Stimulated activated naive B cell treated with anti-CD40 and anti-IgM and Interleukin-4, amounts not matched to agents 10 μg/mL and 1 μg/mL and 100 μg/mL, for 72 hours (primary cell): ENCODE results near the gene YWHAQ.
A peak's percentile ranks its signal among the peaks of the same experiment; 100 is the strongest.
"Not testable (repeated sequence)": the region's sequence is repeated elsewhere in the genome, so short reads cannot be mapped to it uniquely, and the experiment has no call there.

Source experiments
- ATAC-seq, 2 donors: fragments of 150-1000 bp; cut with Tn5 transposase; replicated peaks; 2 replicates each; pipeline ENCODE4 v1.10.0; 2021; ENCODE audit warnings: moderate library complexity in 1 of 2
- DNase-seq: peaks from one replicate; pipeline ENCODE4 v3.0.0; 2021
- H3K27ac Mint-ChIP-seq: one replicate; pipeline ENCODE4 v1.8.0; 2022; ENCODE audit warnings: mild to moderate bottlenecking, mixed read lengths
- H3K27me3 Mint-ChIP-seq, 2 donors: one replicate each; pipeline ENCODE4 v1.8.0; 2022; ENCODE audit warnings: mixed read lengths in 2 of 2
- H3K36me3 Mint-ChIP-seq, 2 donors: one replicate each; pipeline ENCODE4 v1.8.0; 2022; ENCODE audit warnings: mixed read lengths in 2 of 2, mild to moderate bottlenecking in 1 of 2
- H3K4me1 Mint-ChIP-seq, 2 donors: one replicate each; pipeline ENCODE4 v1.8.0; 2022; ENCODE audit warnings: mixed read lengths in 2 of 2, mild to moderate bottlenecking in 1 of 2
- H3K4me3 Mint-ChIP-seq, 2 donors: one replicate each; pipeline ENCODE4 v1.8.0; 2022; ENCODE audit warnings: mild to moderate bottlenecking in 2 of 2, mixed read lengths in 2 of 2, moderate library complexity in 1 of 2
- H3K9me3 Mint-ChIP-seq, 2 donors: one replicate each; pipeline ENCODE4 v1.8.0; 2022; ENCODE audit warnings: mixed read lengths in 2 of 2, mild to moderate bottlenecking in 1 of 2

Gene YWHAQ

DNA sequence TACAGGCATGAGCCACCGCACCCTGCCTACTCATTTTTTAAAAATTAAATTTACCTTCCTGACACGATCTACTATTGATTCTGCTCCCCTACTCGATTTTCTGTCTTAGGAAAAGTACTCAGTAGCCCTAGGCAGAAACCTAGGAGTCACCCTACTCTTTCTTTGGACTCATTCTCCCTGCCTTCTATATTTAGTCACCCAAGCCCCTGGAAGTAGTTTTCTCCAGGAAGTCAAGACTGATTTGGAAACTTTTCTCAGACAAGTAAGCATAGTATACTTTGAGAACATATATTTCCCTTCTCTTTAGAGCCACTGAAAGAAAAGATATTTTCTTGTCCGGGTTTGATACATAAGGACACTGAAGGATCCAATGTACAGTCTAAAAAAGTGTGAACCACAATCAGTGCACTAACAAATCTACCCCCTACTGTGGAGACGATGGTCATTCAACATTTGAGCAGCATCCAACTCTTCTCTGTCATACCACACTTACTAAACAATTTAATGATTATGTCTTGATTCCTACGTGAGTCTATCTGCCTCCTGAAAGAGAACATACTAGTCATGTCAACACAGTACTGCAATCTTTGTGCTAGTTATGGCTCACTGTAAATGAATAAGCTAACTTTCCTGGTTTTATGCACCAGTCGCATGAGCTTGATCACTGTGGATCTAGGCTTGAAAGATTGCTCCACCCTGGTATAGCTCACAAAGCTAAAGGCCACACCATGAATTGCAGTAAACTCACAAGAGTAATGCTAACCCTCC lies 19.8 kb downstream of the YWHAQ start:
- peaks cover 0 to 3% of the 10 kb centered on the region in 2 donors for H3K9me3 Mint-ChIP-seq
- H3K27ac Mint-ChIP-seq: peak overlapping the region; percentile 27
- H3K4me3 Mint-ChIP-seq: no peak overlapping the region
- peaks cover 24 to 47% of the 10 kb centered on the region in 2 donors for H3K36me3 Mint-ChIP-seq
- peaks cover 43 to 92% of the 10 kb centered on the region in 2 donors for H3K4me1 Mint-ChIP-seq
- H3K27me3 Mint-ChIP-seq: no peaks in the 10 kb centered on the region
- DNase-seq (no peak), ATAC-seq (no peak)

DNA sequence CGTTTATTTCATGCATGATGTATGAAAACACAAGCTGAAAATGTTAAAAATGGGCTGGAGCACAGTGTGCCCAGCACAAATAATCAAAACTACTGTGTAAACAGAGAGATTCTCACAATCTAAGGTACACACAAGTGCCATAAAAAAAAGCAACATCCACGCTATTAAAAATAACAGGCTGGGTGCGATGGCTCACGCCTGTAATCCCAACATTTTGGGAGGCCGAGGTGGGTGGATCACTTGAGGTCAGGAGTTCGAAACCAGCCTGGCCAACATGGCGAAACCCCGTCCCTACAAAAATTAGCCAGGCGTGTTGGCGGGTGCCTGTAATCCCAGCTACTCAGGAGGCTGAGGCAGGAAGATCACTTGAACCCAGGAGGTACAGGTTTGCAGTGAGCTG lies 22.3 kb downstream of the YWHAQ start:
- DNase-seq, H3K27me3 Mint-ChIP-seq: not testable (repeated sequence)
- H3K27ac Mint-ChIP-seq: peak overlapping the region; percentile 71

DNA sequence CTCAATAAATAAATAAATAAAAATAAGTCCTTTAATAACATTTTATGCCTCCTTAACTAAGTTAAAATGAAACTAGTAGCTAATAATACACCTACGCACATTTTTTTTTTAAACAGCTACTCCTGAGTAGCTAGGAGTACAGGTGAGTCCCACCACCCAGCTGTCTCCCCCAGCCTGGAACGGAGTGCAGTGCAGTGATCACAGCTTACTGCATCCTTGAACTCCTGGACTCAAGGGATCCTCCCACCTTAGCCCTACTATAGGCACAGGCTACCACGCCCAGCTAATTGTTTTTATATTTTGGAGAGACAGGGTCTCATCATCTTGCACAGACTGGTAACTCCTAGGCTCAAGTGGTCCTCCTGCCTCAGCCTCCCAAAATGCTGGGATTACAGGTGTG lies 28.4 kb downstream of the YWHAQ start:
- H3K27me3 Mint-ChIP-seq: no peaks in the 10 kb centered on the region
- peaks cover 8 to 14% of the 10 kb centered on the region in 2 donors for H3K9me3 Mint-ChIP-seq
- peaks cover 44 to 53% of the 10 kb centered on the region in 2 donors for H3K36me3 Mint-ChIP-seq
- no peak overlapping the region for H3K4me3 Mint-ChIP-seq
- DNase-seq (no peak), ATAC-seq (no peak)
- no peak overlapping the region for H3K27ac Mint-ChIP-seq
- peaks cover 16 to 50% of the 10 kb centered on the region in 2 donors for H3K4me1 Mint-ChIP-seq

More for the DNA sequence above, 22.3 kb downstream of the YWHAQ start:
- H3K9me3 Mint-ChIP-seq, ATAC-seq: not testable (repeated sequence)
- Mint-ChIP-seq H3K4me1 (peaks cover 33 to 85% of the 10 kb centered on the region in 2 donors), H3K36me3 (peaks cover 27 to 42% of the 10 kb centered on the region in 2 donors), H3K4me3 (peak overlapping the region; percentile 81 to 82)

DNA sequence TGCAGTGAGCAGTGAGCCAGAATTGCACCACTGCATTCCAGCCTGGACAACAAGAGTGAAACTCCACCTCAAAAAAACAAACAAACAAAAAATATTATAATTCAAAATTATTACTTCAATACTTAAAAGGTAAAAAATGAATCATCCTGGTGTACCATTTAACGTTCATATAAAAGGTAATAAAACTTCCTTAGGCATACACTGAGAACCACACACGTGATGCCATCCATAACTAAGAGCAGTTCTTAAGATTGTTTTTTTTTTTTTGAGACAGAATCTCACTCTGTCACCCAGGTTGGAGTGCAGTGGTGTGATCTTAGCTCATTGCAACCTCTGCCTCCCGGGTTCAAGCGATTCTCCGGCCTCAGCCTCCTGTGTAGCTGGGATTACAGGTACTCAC lies 29.4 kb downstream of the YWHAQ start:
- H3K9me3 Mint-ChIP-seq: peaks cover 8 to 14% of the 10 kb centered on the region in 2 donors
- H3K27ac Mint-ChIP-seq: no peak overlapping the region
- no peak overlapping the region for H3K4me3 Mint-ChIP-seq
- peaks cover 42 to 51% of the 10 kb centered on the region in 2 donors for H3K36me3 Mint-ChIP-seq
- no peaks in the 10 kb centered on the region for H3K27me3 Mint-ChIP-seq
- peaks cover 20 to 54% of the 10 kb centered on the region in 2 donors for H3K4me1 Mint-ChIP-seq
- no peak for ATAC-seq
- no peak for DNase-seq

DNA sequence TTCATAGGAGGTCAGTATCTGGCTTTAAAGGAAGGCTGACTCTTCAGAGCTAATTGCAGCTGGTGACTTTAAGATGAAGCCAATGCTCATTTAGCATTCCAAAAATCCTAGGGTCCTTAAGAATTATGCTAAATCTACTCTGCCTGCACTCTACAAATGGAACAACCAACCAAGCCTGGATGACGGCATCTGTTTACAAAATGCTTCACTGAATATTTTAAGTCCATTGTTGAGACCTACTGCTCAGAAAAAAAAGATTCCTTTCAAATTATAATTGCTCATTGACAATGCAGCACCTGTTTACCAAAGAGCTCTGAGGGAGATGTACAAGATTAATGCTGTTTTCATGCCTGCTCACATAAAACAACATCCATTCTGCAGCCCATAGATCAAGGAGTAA lies 31.4 kb downstream of the YWHAQ start:
- peak overlapping the region; percentile 52 for H3K27ac Mint-ChIP-seq
- ATAC-seq (no peak), DNase-seq (no peak)
- no peak overlapping the region for H3K4me3 Mint-ChIP-seq
- H3K27me3 Mint-ChIP-seq: no peaks in the 10 kb centered on the region
- H3K9me3 Mint-ChIP-seq: peaks cover 8 to 14% of the 10 kb centered on the region in 2 donors
- peaks cover 36 to 39% of the 10 kb centered on the region in 2 donors for H3K36me3 Mint-ChIP-seq
- H3K4me1 Mint-ChIP-seq: peaks cover 25 to 52% of the 10 kb centered on the region in 2 donors

DNA sequence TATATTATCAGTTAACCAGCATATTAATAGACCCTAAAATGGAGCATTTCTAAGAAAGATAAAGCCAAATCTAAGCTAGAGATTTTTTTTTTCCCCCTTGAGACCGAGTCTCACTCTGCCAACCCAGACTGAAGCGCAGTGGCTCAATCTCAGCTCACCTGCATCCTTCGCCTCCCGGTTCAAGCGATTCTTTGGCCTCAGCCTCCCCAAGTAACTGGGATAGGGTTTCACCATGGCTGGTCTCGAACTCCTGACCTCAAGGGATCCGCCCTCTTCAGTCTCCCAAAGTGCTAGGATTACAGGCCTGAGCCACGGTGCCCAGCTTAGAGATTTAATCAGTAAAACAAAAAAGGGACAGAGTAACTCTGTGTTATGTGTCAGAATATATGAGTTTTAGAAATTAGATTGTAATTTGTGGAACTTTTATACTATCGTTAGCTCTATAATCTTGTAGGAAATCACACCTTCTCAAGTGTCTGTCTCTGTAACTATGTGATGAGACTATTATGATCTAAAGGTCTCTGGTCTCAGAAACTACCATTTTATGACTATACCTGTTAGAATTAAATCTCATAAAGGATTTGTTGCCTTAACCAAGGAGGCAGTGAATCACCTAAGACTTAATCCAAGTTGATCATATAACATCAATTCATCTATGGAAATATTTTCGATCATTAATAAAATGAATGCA lies 34.0 kb downstream of the YWHAQ start:
- Mint-ChIP-seq H3K27me3 (no peaks in the 10 kb centered on the region), H3K4me1 (peaks cover 24 to 44% of the 10 kb centered on the region in 2 donors), H3K9me3 (peaks cover 8 to 14% of the 10 kb centered on the region in 2 donors), H3K4me3 (peak overlapping the region in 1 of 2 donors; percentile 3), H3K27ac (peak overlapping the region; percentile 91), H3K36me3 (peaks cover 36 to 39% of the 10 kb centered on the region in 2 donors)
- peak in 1 of 2 donors; percentile 10 for ATAC-seq
- DNase-seq: no peak

DNA sequence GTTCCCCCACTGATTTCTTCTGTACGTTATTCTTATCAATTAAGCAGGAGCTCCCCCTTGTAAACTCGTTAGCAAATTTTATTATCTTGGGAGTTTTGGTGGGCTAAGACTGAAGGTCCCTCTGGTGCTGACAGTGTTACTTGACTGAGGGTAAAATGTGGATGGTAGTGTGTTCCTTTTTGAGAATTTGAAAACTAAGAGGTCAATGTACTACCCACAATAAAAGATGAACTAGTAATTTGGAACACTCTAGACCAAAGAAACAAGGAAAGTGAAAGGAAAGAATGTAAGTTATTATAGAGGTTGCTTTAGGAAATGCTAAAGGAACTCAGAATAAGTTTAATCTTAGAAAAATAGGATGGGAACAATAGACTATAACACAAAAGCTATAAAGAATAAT lies 35.1 kb downstream of the YWHAQ start:
- Mint-ChIP-seq H3K4me3 (no peak overlapping the region), H3K9me3 (peaks cover 8 to 14% of the 10 kb centered on the region in 2 donors), H3K36me3 (peaks cover 43% of the 10 kb centered on the region in 2 donors), H3K27ac (no peak overlapping the region), H3K27me3 (no peaks in the 10 kb centered on the region), H3K4me1 (peaks cover 25 to 54% of the 10 kb centered on the region in 2 donors)
- DNase-seq: no peak
- ATAC-seq: no peak

DNA sequence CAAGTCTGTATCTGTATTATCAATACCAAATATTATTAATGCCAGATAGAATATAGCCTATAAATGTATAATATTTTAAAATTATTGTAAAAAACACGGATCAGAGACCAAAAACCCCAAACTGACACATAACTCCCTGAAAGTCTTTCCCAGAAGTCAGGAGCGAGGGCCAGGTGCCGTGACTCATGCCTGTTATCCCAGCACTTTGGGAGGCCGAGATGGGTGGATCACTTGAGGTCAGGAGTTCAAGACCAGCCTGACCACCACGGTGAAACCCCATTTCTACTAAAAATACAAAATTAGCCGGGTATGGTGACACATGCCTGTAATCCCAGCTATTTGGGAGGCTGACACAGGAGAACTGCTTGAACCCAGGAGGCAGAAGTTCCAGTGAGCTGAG lies 35.5 kb downstream of the YWHAQ start:
- not testable (repeated sequence) for DNase-seq, H3K27ac Mint-ChIP-seq, ATAC-seq, H3K4me3 Mint-ChIP-seq, H3K27me3 Mint-ChIP-seq
- Mint-ChIP-seq H3K9me3 (peaks cover 8 to 14% of the 10 kb centered on the region in 2 donors), H3K36me3 (peaks cover 38% of the 10 kb centered on the region in 2 donors), H3K4me1 (peaks cover 25 to 55% of the 10 kb centered on the region in 2 donors)

DNA sequence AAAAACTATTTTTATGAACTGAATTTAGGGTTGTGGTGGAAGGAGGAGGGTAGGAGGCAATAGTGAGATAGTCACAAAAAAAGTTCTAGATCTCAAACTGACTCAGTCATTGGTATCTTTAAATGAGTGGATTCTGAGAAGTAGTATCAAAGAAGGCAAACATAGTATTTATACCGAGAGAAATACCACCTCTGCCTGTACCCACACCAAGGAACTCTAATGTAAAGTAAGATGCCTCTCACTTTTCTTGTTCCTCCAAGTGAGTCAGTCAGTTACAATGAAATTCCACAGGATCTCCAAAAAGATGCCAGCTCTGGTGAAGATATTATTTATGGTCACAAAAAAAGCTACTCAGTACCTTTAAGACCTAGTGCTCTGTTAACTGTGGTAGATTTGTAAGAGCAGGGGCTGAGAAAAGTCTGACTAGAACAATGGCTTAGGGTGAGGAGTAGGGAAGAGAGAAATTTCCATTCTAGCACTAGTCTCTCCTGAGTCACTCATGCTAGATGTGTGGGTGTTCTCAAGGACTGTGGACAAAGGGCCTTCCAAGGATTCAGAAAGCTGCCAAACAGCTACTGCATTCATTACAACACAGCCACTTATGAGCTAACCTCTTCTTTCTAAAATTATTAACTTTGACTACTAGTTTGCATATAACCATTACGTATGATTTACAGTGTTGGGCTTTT lies 36.3 kb downstream of the YWHAQ start:
- no peak overlapping the region for H3K4me3 Mint-ChIP-seq
- no peak overlapping the region for H3K27ac Mint-ChIP-seq

DNA sequence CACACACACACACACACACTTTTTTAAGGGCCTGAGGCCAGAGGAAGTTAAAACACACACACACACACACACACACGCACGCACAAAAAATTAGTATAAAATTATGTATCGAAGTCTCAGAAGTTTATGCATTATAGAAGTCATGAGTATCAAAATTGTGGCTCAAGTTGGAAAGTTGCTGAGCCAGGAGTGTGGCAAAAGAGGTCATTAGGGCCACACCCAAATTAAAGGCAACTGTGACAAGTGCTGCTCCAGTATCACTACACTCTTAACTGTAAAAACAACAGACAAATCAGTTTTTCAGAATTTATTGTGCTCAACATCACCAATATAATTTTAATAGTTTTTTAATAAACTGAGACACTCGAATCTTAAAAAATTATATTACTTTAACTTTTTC lies 36.9 kb downstream of the YWHAQ start:
- H3K36me3 Mint-ChIP-seq: peaks cover 25 to 26% of the 10 kb centered on the region in 2 donors
- peaks cover 0 to 5% of the 10 kb centered on the region in 2 donors for H3K9me3 Mint-ChIP-seq
- no peak for ATAC-seq
- no peaks in the 10 kb centered on the region for H3K27me3 Mint-ChIP-seq
- no peak for DNase-seq
- no peak overlapping the region for H3K27ac Mint-ChIP-seq
- no peak overlapping the region for H3K4me3 Mint-ChIP-seq
- H3K4me1 Mint-ChIP-seq: peaks cover 21 to 48% of the 10 kb centered on the region in 2 donors

More for the DNA sequence above, 36.3 kb downstream of the YWHAQ start:
- H3K4me1 Mint-ChIP-seq: peaks cover 21 to 48% of the 10 kb centered on the region in 2 donors
- peaks cover 2 to 8% of the 10 kb centered on the region in 2 donors for H3K9me3 Mint-ChIP-seq
- no peaks in the 10 kb centered on the region for H3K27me3 Mint-ChIP-seq
- peak in 1 of 2 donors; percentile 50 for ATAC-seq
- peaks cover 31 to 32% of the 10 kb centered on the region in 2 donors for H3K36me3 Mint-ChIP-seq
- DNase-seq: no peak

DNA sequence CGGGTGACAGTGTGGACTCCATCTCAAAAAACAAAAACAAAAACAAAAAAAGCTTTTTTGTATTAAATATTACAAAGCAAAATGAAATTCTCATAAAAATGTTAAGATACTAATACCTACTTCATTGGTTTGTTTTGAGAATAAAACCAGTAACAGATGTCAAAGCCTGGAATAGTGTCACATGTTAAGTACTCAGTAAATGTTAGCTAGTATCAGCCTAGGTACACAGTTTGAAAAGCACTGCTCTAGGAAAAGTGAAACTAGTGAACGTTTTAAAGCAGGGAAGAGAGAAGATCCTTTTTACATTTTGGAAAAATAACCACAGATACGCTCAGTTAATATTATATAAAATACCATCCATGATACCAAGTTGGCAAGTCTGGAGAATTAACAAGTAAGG lies 38.1 kb downstream of the YWHAQ start:
- Mint-ChIP-seq H3K36me3 (peaks cover 14 to 16% of the 10 kb centered on the region in 2 donors), H3K9me3 (no peaks in the 10 kb centered on the region), H3K27ac (no peak overlapping the region), H3K27me3 (no peaks in the 10 kb centered on the region), H3K4me3 (no peak overlapping the region), H3K4me1 (peaks cover 20 to 42% of the 10 kb centered on the region in 2 donors)
- ATAC-seq (no peak), DNase-seq (no peak)

DNA sequence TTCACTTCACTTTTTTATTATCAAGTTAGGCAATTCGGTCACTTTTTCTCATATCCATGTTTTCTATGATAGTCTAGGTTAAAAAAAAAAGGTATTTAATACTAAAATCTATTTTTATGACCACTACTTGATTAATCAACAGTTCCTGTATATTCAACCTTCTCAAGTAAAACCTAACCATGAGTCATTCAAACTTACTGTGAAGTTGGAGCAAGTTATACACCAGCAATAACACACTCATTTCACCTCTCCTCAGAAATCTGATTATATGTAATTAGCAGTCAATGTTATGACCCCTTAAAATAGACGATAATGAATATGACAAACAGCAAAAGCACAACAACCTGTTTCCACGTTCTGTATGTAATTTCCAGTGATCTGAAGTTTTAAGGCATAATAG lies 40.2 kb downstream of the YWHAQ start:
- ATAC-seq: no peak
- Mint-ChIP-seq H3K36me3 (peaks cover 25 to 26% of the 10 kb centered on the region in 2 donors), H3K27ac (no peak overlapping the region), H3K27me3 (no peaks in the 10 kb centered on the region), H3K9me3 (no peaks in the 10 kb centered on the region), H3K4me1 (peaks cover 13 to 24% of the 10 kb centered on the region in 2 donors), H3K4me3 (no peak overlapping the region)
- no peak for DNase-seq

DNA sequence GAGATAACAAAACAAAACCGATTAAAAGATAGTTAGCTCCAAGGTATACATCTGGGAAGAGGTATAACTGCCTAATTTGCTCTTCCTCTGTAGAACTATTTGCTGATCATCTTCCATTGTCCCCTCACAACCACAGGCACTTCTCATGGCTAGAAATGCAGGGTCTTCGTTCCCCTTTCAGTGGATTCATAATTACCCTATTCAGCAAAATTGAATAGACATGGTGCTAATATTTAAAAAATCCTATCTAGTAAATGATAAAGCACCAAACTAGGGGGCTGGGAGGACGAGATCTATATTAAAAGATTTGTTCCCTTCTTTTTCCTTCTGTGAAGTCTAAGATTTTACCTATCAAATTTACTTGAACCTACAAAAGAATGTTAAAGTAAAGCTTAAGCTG lies 44.3 kb downstream of the YWHAQ start:
- no peak overlapping the region for H3K4me3 Mint-ChIP-seq
- ATAC-seq (no peak), DNase-seq (no peak)
- H3K27ac Mint-ChIP-seq: peak overlapping the region; percentile 57
- H3K9me3 Mint-ChIP-seq: no peaks in the 10 kb centered on the region
- peaks cover 0 to 9% of the 10 kb centered on the region in 2 donors for H3K4me1 Mint-ChIP-seq
- peaks cover 19 to 32% of the 10 kb centered on the region in 2 donors for H3K36me3 Mint-ChIP-seq
- no peaks in the 10 kb centered on the region for H3K27me3 Mint-ChIP-seq

DNA sequence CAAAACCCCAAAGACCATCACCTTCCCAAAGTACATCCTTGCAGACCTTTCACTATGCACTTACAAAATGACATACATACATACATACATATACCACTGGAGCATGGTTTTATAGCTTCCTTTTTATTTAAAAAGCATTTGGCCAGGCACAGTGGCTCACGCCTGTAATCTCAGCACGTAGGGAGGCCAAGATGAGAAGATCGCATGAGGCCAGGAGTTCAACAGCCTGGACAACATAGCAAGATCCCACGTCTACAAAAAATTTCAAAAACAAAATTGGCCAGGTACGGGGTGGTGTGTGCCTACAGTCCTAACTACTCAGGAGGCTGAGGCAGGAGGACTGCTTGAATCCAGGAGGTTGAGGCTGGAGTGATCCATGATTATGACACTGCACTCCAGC lies 45.3 kb downstream of the YWHAQ start:
- no peak for DNase-seq
- Mint-ChIP-seq H3K9me3 (no peaks in the 10 kb centered on the region), H3K36me3 (peaks cover 16 to 33% of the 10 kb centered on the region in 2 donors), H3K27ac (no peak overlapping the region), H3K4me3 (no peak overlapping the region), H3K27me3 (no peaks in the 10 kb centered on the region), H3K4me1 (no peaks in the 10 kb centered on the region)
- no peak for ATAC-seq
